Raji (cell line): ENCODE data around the gene CWF19L1.

Experiments used
- POLR2A ChIP-seq: IDR thresholded peaks from 2 replicates; pipeline ENCODE4 v1.6.1; 2011; ENCODE audit warnings: low read depth, low read length, control low read depth; ENCODE audit not compliant: insufficient read depth

CWF19L1 gene

GRCh38 chr10:100265821-100266485 lies 1.5 kb downstream of the CWF19L1 start:
- TF ChIP-seq POLR2A: no peak

- no peak for TF ChIP-seq POLR2A
Observed at GRCh38 chr10:100254191-100254590, 13.2 kb downstream of the CWF19L1 start.

GRCh38 chr10:100253041-100253440 lies 14.4 kb downstream of the CWF19L1 start:
- TF ChIP-seq POLR2A: no peak

- TF ChIP-seq POLR2A: no peak
Observed at GRCh38 chr10:100248820-100249219, 18.6 kb downstream of the CWF19L1 start.

GRCh38 chr10:100245484-100246220 lies 21.8 kb downstream of the CWF19L1 start:
- no peak for TF ChIP-seq POLR2A

- TF ChIP-seq POLR2A: no peak
Observed at GRCh38 chr10:100239851-100240250, 27.6 kb downstream of the CWF19L1 start.

- no peak for TF ChIP-seq POLR2A
Observed at GRCh38 chr10:100238429-100238828, 29.0 kb downstream of the CWF19L1 start.

- TF ChIP-seq POLR2A: no peak
Observed at GRCh38 chr10:100232101-100232500, 35.3 kb downstream of the CWF19L1 start.

- no peak for TF ChIP-seq POLR2A
Observed at GRCh38 chr10:100229819-100230422, 37.5 kb downstream of the CWF19L1 start.

- TF ChIP-seq POLR2A: no peak
Observed at GRCh38 chr10:100223879-100224278, 43.6 kb downstream of the CWF19L1 start.

GRCh38 chr10:100222529-100222928 lies 44.9 kb downstream of the CWF19L1 start:
- TF ChIP-seq POLR2A: no peak

- TF ChIP-seq POLR2A: no peak
Observed at GRCh38 chr10:100216006-100216405, 51.4 kb downstream of the CWF19L1 start.

GRCh38 chr10:100209303-100209702 lies 58.1 kb downstream of the CWF19L1 start:
- no peak for TF ChIP-seq POLR2A

- no peak for TF ChIP-seq POLR2A
Observed at GRCh38 chr10:100208276-100208675, 59.2 kb downstream of the CWF19L1 start.

GRCh38 chr10:100204370-100204769 lies 63.1 kb downstream of the CWF19L1 start:
- no peak for TF ChIP-seq POLR2A

GRCh38 chr10:100201549-100201948 lies 65.9 kb downstream of the CWF19L1 start:
- no peak for TF ChIP-seq POLR2A
